ENCODE data around the gene LRRC61. TPM values are rescaled to one million over a fixed set of nuclear protein-coding genes. Genes with fewer than 3 reads are reported as not detected.
"Not testable (repeated sequence)": the region's sequence is repeated elsewhere in the genome, so short reads cannot be mapped to it uniquely, and the experiment has no call there.

LRRC61 gene
- total RNA-seq, 2 donors from 2014 or later = 0.77 to 27.0 TPM

- H3K36me3 Mint-ChIP-seq (ENCODE audit: low read depth) = peaks cover 20% of the 10 kb centered on the region
- no peak overlapping the region for H3K27ac Mint-ChIP-seq
- 89 to 92% methylated on average over 14 of the region's 14 CpGs for WGBS, 2 experiments (ENCODE audit: insufficient coverage in 1 of 2, insufficient read length in 1 of 2)
These were observed 62.2 kb downstream of the LRRC61 start for GRCh38 chr7:150385302-150385723.

GRCh38 chr7:150385884-150386283, 62.7 kb downstream of the LRRC61 start:
- H3K9me3 Mint-ChIP-seq; H3K27me3 Mint-ChIP-seq (ENCODE audit: insufficient read depth); H3K9me3 ChIP-seq (ENCODE audit: control insufficient read depth, low read length); H3K4me3 ChIP-seq (ENCODE audit: low read length); H3K27me3 ChIP-seq (ENCODE audit: control insufficient read depth, insufficient read depth, low read length, poor library complexity, severe bottlenecking); H3K27ac Mint-ChIP-seq; H3K4me3 Mint-ChIP-seq; H3K9ac ChIP-seq (ENCODE audit: extremely low read depth, low read length, poor library complexity, severe bottlenecking); H3K36me3 ChIP-seq (ENCODE audit: control insufficient read depth, insufficient read depth, low read length): not testable (repeated sequence)
- Histone ChIP-seq H3K4me1 (ENCODE audit: control insufficient read depth, insufficient read depth, low read length) (peaks cover 14% of the 10 kb centered on the region), H3K27ac (ENCODE audit: low read depth, low read length) (peak overlapping the region; percentile 68)
- WGBS, 2 experiments (ENCODE audit: insufficient coverage in 1 of 2, insufficient read length in 1 of 2) = 64 to 91% methylated on average over 3 to 6 of the region's 6 CpGs
- Mint-ChIP-seq H3K4me1 (peaks cover 35% of the 10 kb centered on the region), H3K36me3 (ENCODE audit: low read depth) (peaks cover 26% of the 10 kb centered on the region)
- peak; percentile 12 for DNase-seq

More at GRCh38 chr7:150385302-150385723, 62.2 kb downstream of the LRRC61 start:
- H3K27me3 Mint-ChIP-seq (ENCODE audit: insufficient read depth) = no peaks in the 10 kb centered on the region
- peak; percentile 46 for DNase-seq
- H3K4me1 ChIP-seq (ENCODE audit: control insufficient read depth, insufficient read depth, low read length) = peaks cover 14% of the 10 kb centered on the region
- H3K4me1 Mint-ChIP-seq = peaks cover 41% of the 10 kb centered on the region
- no peak for TF ChIP-seq CTCF (conservative IDR thresholded peaks at IDR 0.05)
- no peaks in the 10 kb centered on the region for H3K27me3 ChIP-seq (ENCODE audit: control insufficient read depth, insufficient read depth, low read length, poor library complexity, severe bottlenecking)
- H3K9me3 Mint-ChIP-seq = no peaks in the 10 kb centered on the region
- peaks cover 6% of the 10 kb centered on the region for H3K36me3 ChIP-seq (ENCODE audit: control insufficient read depth, insufficient read depth, low read length)
- peak overlapping the region; percentile 18 for H3K9ac ChIP-seq (ENCODE audit: extremely low read depth, low read length, poor library complexity, severe bottlenecking)
- H3K4me3 Mint-ChIP-seq = no peak overlapping the region
- H3K27ac ChIP-seq (ENCODE audit: low read depth, low read length) = peak overlapping the region; percentile 68
- H3K9me3 ChIP-seq (ENCODE audit: control insufficient read depth, low read length) = no peaks in the 10 kb centered on the region
- H3K4me3 ChIP-seq (ENCODE audit: low read length) = no peak overlapping the region

Other genes with a start within 250 kb of the LRRC61 start
- under 1 TPM in 1 of 2 donors, not detected in 1; 0.92 TPM for gene ACTR3C, start 190 bp downstream of the LRRC61 start, total RNA-seq
- 10 to 100 TPM; 32.2 to 48.2 TPM for gene RARRES2, start 18.3 kb downstream of the LRRC61 start, total RNA-seq
- 10 to 100 TPM; 85.4 to 94.4 TPM for gene REPIN1, start 45.5 kb downstream of the LRRC61 start, total RNA-seq
- gene ZNF775, start 56.0 kb downstream of the LRRC61 start, total RNA-seq = 10 to 100 TPM in 1 of 2 donors, 1 to 10 TPM in 1; 10.0 to 11.3 TPM
- not detected for gene GIMAP8, start 127.3 kb downstream of the LRRC61 start, total RNA-seq
- gene GIMAP7, start 191.5 kb downstream of the LRRC61 start, total RNA-seq = not detected
- under 1 TPM in 1 of 2 donors, not detected in 1; 0.33 TPM for gene GIMAP4, start 244.0 kb downstream of the LRRC61 start, total RNA-seq

All from endodermal cell (in vitro differentiated cells).